H1 (cell line): Measurements from ENCODE around the gene IFT80. TPM values are rescaled to one million over a fixed set of nuclear protein-coding genes. Genes with fewer than 3 reads are reported as not detected.

Experiments
- CBX5 ChIP-seq: fragments of 300-800, 300-1000 bp; sonication (generic); IDR thresholded peaks from 2 replicates; pipeline ENCODE4 v1.7.1; 2016; ENCODE audit warnings: antibody characterized with exemption, low read length, low read depth
- CBX8 ChIP-seq: fragments of 300-800, 300-1000 bp; sonication (generic); IDR thresholded peaks from 2 replicates; pipeline ENCODE4 v1.7.1; 2016; ENCODE audit warnings: low read depth, low read length, borderline replicate concordance
- KDM4A ChIP-seq: IDR thresholded peaks from one replicate; pipeline ENCODE4 v1.7.1; 2012; ENCODE audit warnings: low read depth, mild to moderate bottlenecking, moderate library complexity, low read length, inconsistent platforms; ENCODE audit not compliant: severe bottlenecking
- RAD21 ChIP-seq, 2 experiments: IDR thresholded peaks in 1 of 2; conservative IDR thresholded peaks in 1 of 2; 2 replicates each; pipeline ENCODE4 v1.6.1; 2011; ENCODE audit warnings: low read depth in 2 of 2, low read length in 2 of 2, improper control_type of control experiment in 1 of 2, inconsistent platforms in 1 of 2, mild to moderate bottlenecking in 1 of 2, moderate library complexity in 1 of 2
- SAP30 ChIP-seq: fragments of 300-600 bp; sonication (generic); IDR thresholded peaks from 2 replicates; pipeline ENCODE4 v1.7.1; 2012; ENCODE audit warnings: low read length, moderate library complexity, mild to moderate bottlenecking, inconsistent platforms; ENCODE audit not compliant: insufficient read depth, insufficient replicate concordance
- SIX5 ChIP-seq: IDR thresholded peaks from 2 replicates; pipeline ENCODE4 v1.6.1; 2011; ENCODE audit warnings: mild to moderate bottlenecking, low read depth, low read length
- TAF1 ChIP-seq: IDR thresholded peaks from 2 replicates; pipeline ENCODE4 v1.6.1; 2011; ENCODE audit warnings: mild to moderate bottlenecking, low read depth, low read length
- polyA plus RNA-seq, 7 experiments: library from polyadenylated mRNA; depleted of rRNA in 3 of 7; stranded (reverse) in 5 of 7; unstranded in 2 of 7; fragments of >200 nt in 5 of 7; fragments of 200-250 nt in 2 of 7; gene quantifications; 1 replicate in 5 of 7; 2 replicates in 1 of 7; 4 replicates in 1 of 7; pipeline versions ENCODE4 v1.2.1 to v1.2.3, GENCODE V29; 2011 to 2013; ENCODE audit warnings: missing spikeins in 2 of 7, mixed read lengths in 2 of 7
- total RNA-seq: library from RNA; stranded (reverse); fragmentation: NEBNext Ultra II Directional; extraction: Animal tissue kit (Norgen Biotek cat#: 25700); gene quantifications from 2 replicates; pipeline ENCODE4 v1.2.1, GENCODE V29; 2021

Gene IFT80
- total and polyA plus RNA-seq, 2 of the 8 experiments (the other 6 are each of a cell fraction or from before 2014, with no cell fraction given), result 7.2 to 25.9 TPM

DNA sequence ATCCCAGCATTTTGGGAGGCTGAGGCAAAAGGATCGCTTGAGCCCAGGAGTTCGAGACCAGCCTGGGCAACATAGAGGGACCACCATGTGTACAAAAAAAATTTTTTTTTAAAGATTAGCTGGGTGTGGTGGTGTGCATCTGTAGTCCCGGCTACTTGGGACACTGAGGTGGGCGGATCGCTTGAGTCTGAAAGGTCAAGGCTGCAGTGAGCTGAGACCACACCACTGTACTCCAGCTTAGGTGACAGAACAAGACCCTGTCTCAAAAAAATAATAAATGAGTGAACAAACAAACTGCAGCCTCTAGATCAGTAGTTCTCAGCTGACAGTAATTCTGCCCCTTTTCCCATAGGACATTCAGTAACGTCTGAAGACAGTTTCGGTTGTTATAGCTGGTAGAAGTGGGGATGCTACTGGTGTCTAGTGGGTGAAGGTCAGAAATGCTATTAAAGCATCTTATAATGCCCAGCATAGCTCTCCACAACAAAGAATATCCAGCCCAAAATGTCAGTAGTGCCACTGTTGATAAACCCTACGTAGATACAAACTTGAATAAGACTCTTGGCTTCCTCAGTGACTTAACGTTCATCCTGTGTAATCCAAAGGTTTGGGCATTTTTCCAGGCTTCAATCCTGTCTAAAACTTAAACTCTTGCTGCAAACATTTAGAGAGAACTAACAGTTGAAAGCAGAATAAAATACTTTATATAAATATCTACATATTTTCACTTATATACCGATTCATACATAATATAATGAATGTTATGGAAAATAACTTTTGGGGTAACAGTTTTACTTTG is 11.0 kb upstream of the IFT80 start (continued):
- TF ChIP-seq SAP30 (no peak), CBX8 (no peak), SIX5 (no peak), CBX5 (no peak), TAF1 (no peak), KDM4A (no peak), RAD21 (IDR thresholded peaks at IDR 0.05 in 1 of 2, conservative IDR thresholded peaks at IDR 0.05 in 1 of 2; ENCODE audit: low read depth in 2 of 2, low read length in 2 of 2) (no peak)
